ENCODE measurements around the gene PCGF3.

DNA sequence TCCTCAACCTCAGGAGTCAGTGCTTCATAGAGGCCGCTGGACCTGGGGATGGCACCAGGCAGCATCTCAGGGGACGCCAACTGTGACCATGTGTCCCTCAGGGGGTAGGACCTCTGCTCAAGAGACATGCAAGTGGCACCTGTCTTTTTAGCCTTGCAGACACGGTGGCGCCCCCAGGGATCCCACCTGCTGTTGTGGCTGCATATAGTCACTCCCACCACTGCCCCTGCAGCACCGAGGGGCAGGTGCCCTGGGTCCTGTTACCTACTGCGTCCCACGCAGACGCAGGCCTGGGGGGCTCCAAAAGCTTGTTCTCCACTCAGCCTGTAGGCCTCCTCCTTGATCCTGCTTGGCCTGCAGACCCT, 28.8 kb upstream of the PCGF3 start:
- no peak for TF ChIP-seq POLR2AphosphoS5 (IDR thresholded peaks at IDR 0.05)
- no peak for TF ChIP-seq CTCF (IDR thresholded peaks at IDR 0.05)

All from transverse colon (tissue), 4 donors.